NOMO-1 treated with dmso at 0.1 percent for 144 hours (cell line): ENCODE results near the gene PGP.
"Not testable (repeated sequence)": the region's sequence is repeated elsewhere in the genome, so short reads cannot be mapped to it uniquely, and the experiment has no call there.

Experiments used
- DNase-seq: peaks from one replicate; lab custom pipeline; 2025; ENCODE audit not compliant: unreplicated experiment; lab: John Stamatoyannopoulos, UW

Gene PGP

DNA sequence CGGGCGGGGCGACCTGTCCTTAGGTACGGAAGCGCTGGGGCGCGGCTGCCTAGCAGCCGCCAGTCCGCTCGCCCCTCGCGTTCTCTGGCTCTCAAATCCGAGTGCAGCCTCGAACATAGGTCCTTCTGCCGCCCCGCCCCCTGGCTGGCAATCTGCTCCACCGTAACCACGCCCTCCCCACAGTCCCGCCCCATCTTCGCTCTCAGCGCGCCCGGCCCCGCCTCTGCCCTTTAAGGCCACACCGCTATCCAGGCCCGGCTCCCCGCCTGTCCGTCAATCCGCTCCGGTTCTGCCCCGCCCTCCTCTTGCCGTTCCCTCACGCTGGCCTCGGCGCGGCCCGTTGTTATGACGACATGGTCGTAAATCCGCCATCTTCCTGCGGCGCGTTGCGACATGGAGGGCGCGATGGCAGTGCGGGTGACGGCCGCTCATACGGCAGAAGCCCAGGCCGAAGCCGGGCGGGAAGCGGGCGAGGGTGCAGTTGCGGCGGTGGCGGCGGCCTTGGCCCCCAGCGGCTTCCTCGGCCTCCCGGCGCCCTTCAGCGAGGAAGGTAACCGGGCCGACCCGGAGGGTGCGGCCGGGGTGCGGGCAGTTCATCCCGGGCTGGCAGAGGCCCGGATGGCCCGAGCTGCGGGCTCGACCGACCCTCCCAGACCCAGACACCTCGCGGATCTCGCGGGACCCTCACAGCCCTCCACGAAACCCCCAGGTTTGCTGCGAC lies 8.7 kb upstream of the PGP start, which contains the start of gene E4F1:
TSS of gene E4F1 (plus strand) at position 371 of the 721 bp plus-strand sequence. CDS start at position 394, 23 bp downstream.
- peak; percentile 100 for DNase-seq

GRCh38 chr16:2216330-2216729 lies 1.7 kb upstream of the PGP start:
- no peak for DNase-seq

- DNase-seq, result no peak
Observed at GRCh38 chr16:2213817-2214718, 572 bp downstream of the PGP start.

DNA sequence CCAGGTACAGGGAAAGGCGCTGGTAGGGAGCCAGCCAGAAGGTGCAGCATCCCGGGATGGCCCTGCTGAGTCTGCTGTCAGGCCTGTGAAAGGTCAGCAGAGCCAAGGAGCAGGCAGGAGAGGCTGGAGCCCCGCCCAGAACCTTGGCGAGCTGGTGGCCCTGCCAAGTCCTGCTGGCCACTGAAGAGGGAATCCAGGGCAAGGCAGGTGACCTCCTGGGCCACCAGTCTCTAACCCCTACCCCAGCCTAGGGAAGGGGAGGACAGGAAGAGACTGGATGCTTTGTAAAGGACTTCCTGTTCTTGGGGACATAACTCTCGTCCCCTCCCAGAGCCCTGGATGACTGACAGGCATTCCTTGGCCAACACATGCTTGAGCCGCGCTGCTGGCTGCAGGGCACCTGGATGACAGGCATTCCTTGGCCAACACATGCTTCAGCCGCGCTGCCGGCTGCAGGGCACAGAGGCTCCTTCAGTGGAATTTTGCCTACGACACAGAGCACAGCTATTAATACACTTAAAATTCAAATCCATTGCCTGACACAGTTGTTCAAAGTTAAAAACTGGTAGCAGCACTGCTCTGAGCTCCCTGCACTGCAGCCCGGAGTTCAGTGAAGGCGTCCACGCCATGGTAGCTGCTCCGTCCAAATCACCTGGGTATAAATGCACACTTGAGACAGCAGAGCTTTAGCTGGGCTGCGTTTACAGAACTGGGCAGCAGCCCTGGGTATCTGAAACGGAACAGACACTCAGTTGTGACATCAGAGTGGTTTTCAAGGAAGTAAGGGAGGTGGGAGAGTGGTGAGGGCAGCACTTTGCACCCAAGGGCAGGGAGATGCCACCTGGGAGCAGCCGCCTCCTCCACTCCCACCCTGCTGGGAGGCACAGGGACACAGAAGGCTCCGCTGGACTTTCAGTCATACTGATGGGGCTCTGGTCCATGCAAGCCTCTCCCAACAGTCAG lies 2.0 kb downstream of the PGP start:
- DNase-seq, result peak; percentile 17

DNA sequence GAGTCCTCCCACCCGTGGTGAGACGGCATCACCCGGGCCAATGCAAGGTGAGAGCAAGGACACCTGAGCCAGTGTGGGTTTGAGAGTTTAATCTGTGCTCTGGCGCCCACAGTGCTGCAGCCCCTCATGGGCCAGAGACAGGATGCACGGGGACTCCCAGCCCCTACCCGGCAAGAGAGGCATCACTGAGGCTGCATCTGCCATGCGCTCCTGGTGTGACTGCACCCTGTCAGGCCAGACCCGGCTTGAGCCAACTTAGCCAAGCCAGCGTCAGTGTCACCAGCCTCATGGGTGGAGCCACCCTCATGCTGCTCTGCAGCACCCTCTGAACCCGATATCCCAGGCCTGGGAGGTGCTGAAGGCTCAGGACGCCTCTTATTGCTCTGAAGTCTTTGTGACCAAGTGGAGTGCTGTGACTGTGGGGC lies 2.7 kb downstream of the PGP start:
- no peak for DNase-seq

DNA sequence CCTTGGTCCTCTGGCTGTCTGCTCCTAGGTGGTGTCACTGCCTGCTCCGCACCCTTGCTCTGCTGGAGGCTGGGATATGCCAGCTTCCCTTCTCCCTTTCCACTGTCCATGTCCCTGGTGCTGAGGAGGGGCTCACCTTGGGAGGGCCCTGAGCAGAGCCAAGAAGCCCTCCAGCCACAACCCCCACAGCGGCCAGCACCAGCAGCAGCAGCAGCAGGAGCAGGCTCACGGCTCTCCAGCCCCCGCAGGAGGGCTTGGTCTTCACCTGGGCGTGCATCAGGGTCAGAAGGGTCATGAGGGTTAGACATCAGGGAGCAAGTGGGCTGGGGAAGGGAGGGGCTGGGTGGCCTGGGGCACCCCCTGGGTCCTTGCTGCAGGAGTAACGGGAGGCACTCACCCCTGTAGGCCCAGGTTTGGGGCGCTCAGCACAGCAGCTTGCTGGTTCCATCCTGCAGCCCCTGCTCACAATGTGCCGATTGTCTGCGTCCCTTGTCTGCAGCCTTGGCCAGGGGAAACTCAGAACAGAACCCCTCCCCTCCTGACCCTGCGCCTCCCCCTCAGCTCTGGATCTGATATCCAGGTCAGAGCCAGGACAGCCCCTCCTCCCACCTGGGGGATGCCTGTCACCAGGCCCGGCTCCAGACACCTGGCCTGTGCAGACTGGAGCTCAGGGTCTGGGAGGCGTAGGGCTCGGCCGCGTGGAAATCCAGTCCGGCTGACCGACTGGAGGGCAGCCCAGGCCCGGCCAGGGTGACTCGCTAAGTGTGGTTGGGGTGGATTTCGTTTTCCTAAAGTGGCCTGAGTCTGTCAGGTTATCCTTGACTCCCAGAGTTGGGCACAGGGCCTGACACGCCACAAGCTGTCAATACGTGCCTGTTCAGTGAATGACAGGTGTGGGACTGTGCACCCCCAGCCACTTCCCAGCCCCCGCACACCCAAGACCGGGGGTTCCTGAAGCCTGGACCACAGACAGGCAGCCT lies 4.0 kb downstream of the PGP start, which contains the start of gene BRICD5:
TSS of gene BRICD5 (minus strand) at position 478 of the 980 bp plus-strand sequence. CDS start at position 448, 30 bp downstream.
- no peak for DNase-seq

- DNase-seq, result no peak
Observed at GRCh38 chr16:2210009-2210332, 4.7 kb downstream of the PGP start.

DNA sequence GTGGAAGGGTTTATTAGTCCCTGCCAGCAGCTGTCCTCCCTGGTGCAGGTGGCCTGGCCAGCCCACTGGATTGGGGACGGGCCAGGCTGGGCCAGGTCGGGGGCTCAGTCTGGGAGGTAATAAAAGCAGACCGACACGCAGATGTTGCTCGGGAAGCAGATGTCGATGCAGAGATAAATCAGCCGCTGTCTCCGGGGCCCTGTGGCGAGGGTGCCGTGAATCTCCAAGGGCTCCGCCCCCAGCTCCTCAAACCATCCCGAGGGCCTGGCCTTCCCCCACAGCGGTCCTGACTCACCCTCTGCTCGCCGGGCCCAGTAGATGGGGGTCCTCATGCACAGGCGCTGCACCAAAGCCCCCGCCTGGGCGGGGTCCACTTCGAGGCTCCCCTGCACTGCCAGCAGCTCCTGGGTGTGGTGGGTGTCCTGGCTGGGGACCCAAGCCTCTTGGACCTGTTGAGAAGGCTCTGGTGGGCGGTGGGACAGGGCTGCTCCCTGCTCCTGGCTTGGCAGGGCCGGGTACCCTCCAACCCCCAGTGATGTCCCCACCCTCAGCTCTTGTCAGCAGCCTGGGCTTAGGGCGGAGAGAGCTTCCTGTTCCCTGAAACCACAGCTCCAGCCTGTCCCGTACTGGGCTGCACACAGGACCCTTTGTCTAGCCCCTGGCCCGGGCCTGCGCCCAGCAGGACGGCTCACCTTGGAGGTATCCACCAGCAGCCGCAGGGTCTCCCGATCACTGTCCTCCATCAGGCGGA lies 5.2 kb downstream of the PGP start:
- no peak for DNase-seq

- no peak for DNase-seq
Observed at GRCh38 chr16:2208772-2209171, 5.9 kb downstream of the PGP start.

DNA sequence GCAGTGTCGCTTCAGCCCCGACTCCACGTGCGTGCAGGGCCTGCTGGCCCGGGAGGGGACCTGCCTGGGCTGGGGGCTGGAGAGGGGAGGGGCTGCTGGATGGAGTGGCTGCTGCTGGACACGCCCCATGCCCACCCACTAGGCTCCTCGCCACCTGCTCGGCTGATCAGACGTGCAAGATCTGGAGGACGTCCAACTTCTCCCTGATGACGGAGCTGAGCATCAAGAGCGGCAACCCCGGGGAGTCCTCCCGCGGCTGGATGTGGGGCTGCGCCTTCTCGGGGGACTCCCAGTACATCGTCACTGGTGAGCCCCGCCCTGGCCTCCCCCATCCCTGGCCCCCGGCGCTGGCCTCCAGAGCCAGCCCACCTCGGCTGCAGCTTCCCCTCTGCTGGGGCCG lies 6.3 kb downstream of the PGP start:
- no peak for DNase-seq

GRCh38 chr16:2207872-2208271 lies 6.8 kb downstream of the PGP start:
- DNase-seq, result no peak

DNA sequence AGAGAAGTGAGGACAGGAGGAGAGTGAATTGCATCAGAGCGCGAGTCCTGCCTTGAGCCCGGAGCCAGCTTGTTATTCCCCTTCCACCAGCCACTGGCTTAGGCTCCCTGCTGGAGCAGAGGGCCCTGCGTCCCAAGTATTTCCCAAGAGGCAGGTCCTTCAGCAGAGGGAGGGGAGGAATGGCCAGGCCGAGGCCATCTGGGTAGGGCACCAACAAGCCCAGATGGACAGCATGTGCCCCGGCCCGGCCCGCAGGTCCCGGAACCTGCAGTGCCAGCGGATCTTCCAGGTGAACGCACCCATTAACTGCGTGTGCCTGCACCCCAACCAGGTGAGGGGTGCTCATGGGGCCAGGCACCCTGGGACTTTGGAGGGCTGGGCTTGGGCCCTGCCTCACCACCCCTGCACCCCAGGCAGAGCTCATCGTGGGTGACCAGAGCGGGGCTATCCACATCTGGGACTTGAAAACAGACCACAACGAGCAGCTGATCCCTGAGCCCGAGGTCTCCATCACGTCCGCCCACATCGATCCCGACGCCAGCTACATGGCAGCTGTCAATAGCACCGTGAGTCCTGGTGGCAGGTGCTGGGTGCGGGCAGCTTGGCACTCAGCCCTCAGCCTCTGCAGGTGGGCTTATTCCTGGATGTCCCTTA lies 7.7 kb downstream of the PGP start:
- DNase-seq, result no peak

- no peak for DNase-seq
Observed at GRCh38 chr16:2206420-2206779, 8.2 kb downstream of the PGP start.

DNA sequence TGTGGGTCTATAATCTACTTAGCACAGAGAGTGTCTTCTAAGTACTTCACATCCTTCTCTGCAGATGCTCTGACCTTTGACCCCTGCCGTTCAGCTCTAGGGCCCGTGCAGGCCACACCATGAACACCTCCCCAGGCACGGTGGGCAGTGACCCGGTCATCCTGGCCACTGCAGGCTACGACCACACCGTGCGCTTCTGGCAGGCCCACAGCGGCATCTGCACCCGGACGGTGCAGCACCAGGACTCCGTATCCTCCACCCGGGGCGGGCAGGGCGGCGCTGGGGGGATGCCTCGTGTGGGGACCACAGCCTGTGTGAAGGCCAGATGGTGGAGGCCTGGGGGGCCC lies 8.7 kb downstream of the PGP start:
- no peak for DNase-seq

DNA sequence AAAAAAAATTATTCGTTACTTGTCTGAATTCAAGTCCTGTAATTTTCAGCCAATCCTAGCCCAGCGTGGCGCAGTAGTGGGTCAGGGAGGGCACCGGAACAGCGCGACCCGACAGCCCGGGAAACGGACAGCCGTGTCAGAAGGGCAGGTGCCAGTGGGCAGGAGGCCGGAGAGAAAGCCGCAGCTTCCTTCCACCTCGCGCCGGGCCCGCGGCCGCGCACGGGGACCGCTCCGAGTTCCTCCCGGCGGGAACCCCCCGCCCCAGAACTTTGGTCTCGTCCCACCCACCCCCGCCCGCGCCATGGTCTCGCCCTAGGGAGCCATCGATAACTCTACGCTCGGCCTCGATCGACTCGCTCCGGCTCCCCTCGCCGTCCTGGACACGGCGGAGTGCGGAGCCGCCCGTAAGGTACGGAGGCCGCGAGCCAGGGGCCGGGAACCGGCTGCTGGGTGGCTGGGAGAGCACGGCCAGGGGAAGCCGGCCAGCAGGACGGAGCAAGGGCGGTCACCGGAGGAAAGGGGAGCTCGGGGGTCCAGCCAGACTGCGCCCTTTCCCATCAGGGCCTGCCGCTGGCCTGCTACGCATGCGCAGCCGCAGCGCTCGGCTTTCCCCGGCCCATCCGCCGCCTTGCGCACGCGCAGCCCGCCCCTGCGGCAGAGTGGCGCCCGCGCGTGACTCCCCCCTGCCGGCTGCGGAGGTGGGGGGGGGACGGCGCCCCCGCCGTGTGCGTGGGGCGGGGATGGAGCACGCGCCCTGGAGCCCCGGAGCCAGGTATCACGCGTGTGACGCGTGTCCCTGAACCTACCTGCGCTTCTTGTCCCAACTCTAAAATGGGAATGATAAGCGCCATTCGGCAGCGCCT lies 9.3 kb downstream of the PGP start, which contains the start of gene MLST8:
TSS of gene MLST8 (plus strand) at position 351 of the 863 bp plus-strand sequence. CDS start 632 bp downstream, outside the sequence.
- peak; percentile 62 for DNase-seq

DNA sequence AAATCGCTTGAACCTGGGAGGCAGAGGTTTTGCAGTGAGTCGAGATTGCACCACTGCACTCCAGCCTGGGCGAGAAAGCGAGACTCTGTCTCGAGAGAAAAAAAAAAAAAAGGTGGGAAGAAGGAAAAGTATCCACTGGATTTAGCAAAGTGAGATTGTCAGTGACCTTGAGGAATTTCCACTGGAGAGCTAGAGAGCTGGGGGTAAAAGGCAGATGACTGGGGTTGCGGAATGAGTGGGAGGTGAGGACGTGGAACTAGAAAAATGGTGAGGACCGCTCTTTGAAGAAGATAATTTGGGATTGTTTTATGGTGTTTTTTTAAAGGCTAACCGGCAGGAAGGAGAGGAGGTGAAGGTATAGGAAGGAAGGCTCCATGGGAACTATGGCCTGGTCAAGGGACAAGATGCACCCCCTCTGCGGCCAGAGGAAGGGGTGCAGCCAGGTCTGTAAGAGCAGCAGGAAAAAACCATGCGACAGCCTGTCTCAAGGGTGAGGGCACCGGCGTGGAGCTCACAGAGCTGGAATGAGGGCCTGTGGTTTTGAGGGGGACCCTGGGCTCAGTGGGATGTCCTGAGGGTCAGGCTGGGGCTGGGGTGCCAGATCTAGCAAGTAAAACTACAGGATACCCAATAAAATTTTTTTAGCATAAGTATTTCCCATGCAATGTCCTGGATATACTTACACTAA lies 10.1 kb downstream of the PGP start:
- no peak for DNase-seq

DNA sequence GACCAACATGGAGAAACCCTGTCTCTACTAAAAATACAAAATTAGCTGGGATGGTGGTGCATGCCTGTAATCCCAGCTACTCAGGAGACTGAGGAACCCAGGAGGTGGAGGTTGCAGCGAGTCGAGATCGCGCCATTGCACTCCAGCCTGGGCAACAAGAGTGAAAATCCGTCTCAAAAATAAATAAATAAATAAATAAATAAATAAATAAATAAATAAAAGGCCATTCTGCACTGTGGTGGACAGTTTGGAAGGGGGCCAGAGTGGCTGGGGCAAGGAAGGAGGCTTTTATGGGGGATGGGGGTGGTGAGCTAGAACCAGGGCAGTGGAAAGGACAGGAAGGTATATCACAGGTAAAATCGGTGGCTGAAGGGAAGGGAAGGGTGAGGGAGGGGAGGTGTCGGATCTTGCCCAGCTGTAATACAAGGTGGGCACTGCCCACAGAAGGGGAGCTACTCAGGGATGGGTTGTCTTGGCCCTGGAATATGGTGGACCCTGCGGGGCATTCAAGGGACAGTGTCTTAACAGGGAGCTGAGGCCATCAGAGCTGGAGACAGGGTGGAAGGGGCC lies 11.4 kb downstream of the PGP start:
- DNase-seq, result not testable (repeated sequence)
